Heart left ventricle (tissue), 16 donors: ENCODE measurements around the gene OR5C1. TPM values are rescaled to one million over a fixed set of nuclear protein-coding genes. Genes with fewer than 3 reads are reported as not detected.

ENCODE experiments used
- ATAC-seq, 4 donors: fragments of 200-7000 bp; cut with Tn5 transposase; one replicate each; pipeline ENCODE4 v1.9.1; 2020 to 2022; ENCODE audit warnings: moderate library complexity in 4 of 4, mild to moderate bottlenecking in 3 of 4, moderate number of reproducible peaks in 1 of 4
- DNase-seq, 5 donors: peaks; one replicate each; pipeline ENCODE4 v3.0.0-alpha.2; 2020
- H3K27ac ChIP-seq, 12 donors: fragments of 200-600 bp; sonication (generic) in 4 of 12; one replicate each; pipeline versions ENCODE4 v1.5.0 to v1.8.0; 2016 to 2022; ENCODE audit warnings: mild to moderate bottlenecking in 2 of 12
- H3K27me3 ChIP-seq, 9 donors: fragments of 200-600 bp; sonication (generic) in 2 of 9; one replicate each; pipeline versions ENCODE4 v1.5.1 to v1.8.0; 2016 to 2022; ENCODE audit warnings: mild to moderate bottlenecking in 3 of 9
- H3K36me3 ChIP-seq, 9 donors: fragments of 200-600 bp; sonication (generic) in 2 of 9; one replicate each; pipeline versions ENCODE4 v1.5.0 to v1.8.0; 2018 to 2022; ENCODE audit warnings: mild to moderate bottlenecking in 2 of 9
- H3K4me1 ChIP-seq, 12 donors: fragments of 200-600 bp; sonication (generic) in 4 of 12; one replicate each; pipeline versions ENCODE4 v1.5.0 to v1.8.0; 2016 to 2022; ENCODE audit warnings: mild to moderate bottlenecking in 3 of 12
- H3K4me3 ChIP-seq, 12 donors: fragments of 200-600 bp; sonication (generic) in 4 of 12; one replicate each; pipeline versions ENCODE4 v1.5.0 to v1.8.0; 2017 to 2022; ENCODE audit warnings: mild to moderate bottlenecking in 9 of 12, moderate library complexity in 4 of 12
- H3K9me3 ChIP-seq, 12 donors: fragments of 200-600 bp; sonication (generic) in 4 of 12; one replicate each; pipeline versions ENCODE4 v1.5.0 to v1.8.0; 2016 to 2022; ENCODE audit warnings: mild to moderate bottlenecking in 1 of 12
- CTCF ChIP-seq, 12 donors: fragments of 200-600 bp; sonication (generic) in 4 of 12; IDR thresholded peaks; one replicate each; pipeline versions ENCODE4 v1.5.0 to v1.8.0; 2018 to 2022; ENCODE audit warnings: antibody characterized with exemption in 12 of 12, mild to moderate bottlenecking in 5 of 12
- POLR2A ChIP-seq, 2 donors: fragments of 450-650 bp; IDR thresholded peaks; one replicate each; pipeline ENCODE4 v1.6.1; 2017; ENCODE audit warnings: antibody characterized with exemption in 2 of 2, mild to moderate bottlenecking in 2 of 2, moderate library complexity in 2 of 2
- WGBS, 4 donors: extraction: QIAGEN DNeasy Blood & Tissue Kit in 2 of 4; methylation state at CpG; one replicate each; pipeline versions ENCODE4 v1.1.5 to v1.1.7; 2013 to 2018; 5-methylcytosine and 5-hydroxymethylcytosine counted together
- intact Hi-C, 10 donors: fragments of 100-400 bp; cut with DNase I; formaldehyde crosslinking; loops; one replicate each; pipeline versions ENCODE4 v1.11.1 to v1.14.2; 2022
- polyA plus RNA-seq, 2 donors: library from polyadenylated mRNA; stranded (reverse); fragments of 200-250 nt; gene quantifications; one replicate each; pipeline ENCODE4 v1.2.3, GENCODE V29; 2013
- total RNA-seq, 9 donors: library from RNA; depleted of rRNA in 2 of 9; stranded (reverse); fragments of >200 nt in 2 of 9; fragmentation: NEBNext Ultra II Directional in 3 of 9; extraction: Animal tissue kit (Norgen Biotek cat#: 25700) in 3 of 9; gene quantifications; one replicate each; pipeline versions ENCODE4 v1.1.0 to v1.2.4, GENCODE V29; 2016 to 2023
- donor health status: ischemic (EF 13 %, LVEDD 7.1; RV severe dilation, severe dysfunction).
- donor health status: healthy with polysubstance abuse.
- donor health status: DM: no; HTN: yes; CAD: no.
- donor health status: DM: no; HTN: no; CAD: no.
- donor health status: ischemic (EF 25% LVEDD 6.9; RV normal size, moderate dysfunction).
- donor health status: ischemic (EF 25% LVEDD 5.7; RV mildly dilated, moderate dysfunction).
- donor health status: healthy.
- donor health status: DM: yes; HTN: yes; CAD: no.
- donor health status: ischemic (EF 35%, LVEDD 5.7; RV mildly dilated, moderate dysfunction).
- donor health status: nonischemic (EF 11% LVEDD 7.7; RV severe dilation, severe dysfunction).
- donor health status: DM: yes; HTN: yes; CAD: no.
- donor health status: PGD.
- donor health status: ischemic (EF 29% LVEDD 5.4; RV normal size, mild dysfunction).
- donor health status: nonischemic (EF 23%, LVEDD 6.1; RV moderate dilation, normal function).

Gene OR5C1
- total and polyA plus RNA-seq, 11 donors: not detected

GRCh38 chr9:122781671-122782070 is 7.1 kb upstream of the OR5C1 start:
- Histone ChIP-seq H3K9me3 (no peaks in the 10 kb centered on the region), H3K4me1 (no peaks in the 10 kb centered on the region), H3K4me3 (no peak overlapping the region), H3K36me3 (no peaks in the 10 kb centered on the region), H3K27ac (no peak overlapping the region), H3K27me3 (no peaks in the 10 kb centered on the region)
- no peak for ATAC-seq
- intact Hi-C loops: no loop called here
- TF ChIP-seq CTCF (IDR thresholded peaks at IDR 0.05): no peak
- WGBS, 4 donors: 39 to 58% (median 51%) methylated on average over 3 of the region's 3 CpGs
- no peak for DNase-seq

- no peak for TF ChIP-seq CTCF (IDR thresholded peaks at IDR 0.05)
- no peak for TF ChIP-seq POLR2A (IDR thresholded peaks at IDR 0.05)
- Histone ChIP-seq H3K27ac (no peak overlapping the region), H3K27me3 (no peaks in the 10 kb centered on the region), H3K4me1 (no peaks in the 10 kb centered on the region), H3K4me3 (no peak overlapping the region), H3K9me3 (no peaks in the 10 kb centered on the region), H3K36me3 (no peaks in the 10 kb centered on the region)
- DNase-seq (no peak), ATAC-seq (no peak)
- intact Hi-C loops: no loop called here
These were observed 3.5 kb upstream of the OR5C1 start for GRCh38 chr9:122785269-122785668.

DNA sequence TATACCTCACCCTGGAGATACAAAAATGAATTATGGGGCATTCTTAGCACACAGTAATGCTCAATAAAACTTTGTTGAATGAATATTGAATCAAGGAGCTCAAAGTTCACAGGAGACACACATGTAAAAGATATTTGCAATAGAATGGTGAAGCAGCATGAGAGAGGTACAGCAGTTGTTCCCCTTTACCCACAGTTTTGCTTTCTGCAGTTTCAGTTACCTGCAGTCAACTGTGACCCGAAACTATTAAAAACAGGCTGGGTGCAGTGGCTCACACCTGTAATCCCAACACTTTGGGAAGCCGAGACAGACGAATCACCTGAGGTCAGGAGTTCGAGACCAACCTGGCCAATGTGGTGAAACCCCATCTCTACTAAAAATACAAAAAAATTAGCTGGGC is 2.4 kb upstream of the OR5C1 start:
- TF ChIP-seq CTCF (IDR thresholded peaks at IDR 0.05) (no peak), POLR2A (IDR thresholded peaks at IDR 0.05) (no peak)
- Histone ChIP-seq H3K27me3 (no peaks in the 10 kb centered on the region), H3K36me3 (no peaks in the 10 kb centered on the region), H3K4me1 (no peaks in the 10 kb centered on the region), H3K4me3 (no peak overlapping the region), H3K9me3 (no peaks in the 10 kb centered on the region), H3K27ac (no peak overlapping the region)
- ATAC-seq: no peak
- intact Hi-C loops: no loop called here
- WGBS, 4 donors: 87 to 100% (median 88%) methylated on average over 4 of the region's 4 CpGs
- no peak for DNase-seq

DNA sequence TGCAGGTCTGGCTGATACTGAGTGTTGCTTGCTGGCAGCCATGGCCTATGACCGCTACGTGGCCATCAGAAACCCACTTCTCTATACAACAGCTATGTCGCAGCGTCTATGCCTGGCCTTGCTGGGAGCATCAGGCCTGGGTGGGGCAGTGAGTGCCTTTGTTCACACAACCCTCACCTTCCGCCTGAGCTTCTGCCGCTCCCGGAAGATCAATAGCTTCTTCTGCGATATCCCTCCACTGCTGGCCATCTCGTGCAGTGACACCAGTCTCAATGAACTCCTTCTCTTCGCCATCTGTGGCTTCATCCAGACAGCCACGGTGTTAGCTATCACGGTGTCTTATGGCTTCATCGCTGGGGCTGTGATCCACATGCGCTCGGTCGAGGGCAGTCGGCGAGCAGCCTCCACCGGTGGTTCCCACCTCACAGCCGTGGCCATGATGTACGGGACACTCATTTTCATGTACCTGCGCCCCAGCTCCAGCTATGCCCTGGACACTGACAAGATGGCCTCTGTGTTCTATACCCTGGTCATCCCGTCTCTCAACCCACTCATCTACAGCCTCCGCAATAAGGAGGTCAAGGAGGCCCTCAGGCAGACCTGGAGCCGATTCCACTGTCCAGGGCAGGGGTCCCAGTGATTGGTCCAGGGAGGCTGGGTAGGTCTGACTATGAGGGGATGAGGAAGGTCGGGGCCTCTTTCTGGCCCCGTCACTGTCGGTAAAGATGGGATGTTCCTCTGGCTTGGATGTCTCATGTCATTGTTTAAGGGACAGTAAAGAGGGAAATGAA is 718 bp downstream of the OR5C1 start:
- Histone ChIP-seq H3K4me3 (no peak overlapping the region), H3K27ac (no peak overlapping the region), H3K36me3 (no peaks in the 10 kb centered on the region), H3K4me1 (no peaks in the 10 kb centered on the region), H3K27me3 (no peaks in the 10 kb centered on the region), H3K9me3 (no peaks in the 10 kb centered on the region)
- no peak for DNase-seq
- TF ChIP-seq POLR2A (IDR thresholded peaks at IDR 0.05) (no peak), CTCF (IDR thresholded peaks at IDR 0.05) (no peak)
- no peak for ATAC-seq
- intact Hi-C loops: no loop called here
- 94 to 95% (median 94%) methylated on average over 28 of the region's 28 CpGs for WGBS, 4 donors
